Measurements from ENCODE around the gene ECE1. TPM values are rescaled to one million over a fixed set of nuclear protein-coding genes. Genes with fewer than 3 reads are reported as not detected.

The ECE1 gene
- total and polyA plus RNA-seq, 9 of the 15 experiments (the other 6 are each of a cell fraction or from before 2014, with no cell fraction given) = 0.56 to 34.8 (median 11.0) TPM

DNA sequence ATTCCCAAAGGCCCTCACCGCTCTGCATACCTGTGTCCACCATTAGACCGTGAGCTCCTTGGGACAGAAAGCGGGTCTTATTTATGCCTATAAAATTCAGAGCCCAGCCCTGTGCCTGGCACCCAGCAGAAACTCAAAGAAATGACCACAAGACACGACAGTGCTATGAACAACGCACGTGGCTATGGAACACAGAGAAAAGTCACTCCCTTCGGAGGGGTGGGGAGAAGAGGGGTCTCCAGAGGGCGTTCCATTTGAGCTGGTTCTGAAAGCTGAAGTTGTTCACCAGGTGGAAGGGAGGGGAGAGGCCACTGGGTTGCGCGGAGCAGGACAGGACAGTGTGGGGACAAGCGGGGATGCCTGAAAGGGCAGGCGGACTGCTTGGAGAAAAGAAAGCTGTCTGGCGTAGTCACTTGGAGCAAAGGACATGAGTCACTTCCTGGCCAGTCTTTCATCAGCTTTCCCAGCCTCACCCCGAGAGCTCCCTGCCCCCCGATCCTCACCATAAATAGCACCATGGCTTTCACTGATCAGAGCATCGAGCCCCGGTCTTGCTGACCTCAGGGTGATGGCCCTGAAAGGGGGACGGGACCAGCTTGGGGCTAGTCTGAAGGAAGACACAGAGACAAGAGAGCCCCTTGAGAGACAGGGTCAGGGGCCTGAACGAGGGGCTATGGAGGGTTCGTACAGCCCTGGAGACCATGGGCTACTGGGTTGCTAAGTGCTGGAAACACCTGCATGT lies 28.5 kb downstream of the ECE1 start (continued):
- TF ChIP-seq, protein P1, sequence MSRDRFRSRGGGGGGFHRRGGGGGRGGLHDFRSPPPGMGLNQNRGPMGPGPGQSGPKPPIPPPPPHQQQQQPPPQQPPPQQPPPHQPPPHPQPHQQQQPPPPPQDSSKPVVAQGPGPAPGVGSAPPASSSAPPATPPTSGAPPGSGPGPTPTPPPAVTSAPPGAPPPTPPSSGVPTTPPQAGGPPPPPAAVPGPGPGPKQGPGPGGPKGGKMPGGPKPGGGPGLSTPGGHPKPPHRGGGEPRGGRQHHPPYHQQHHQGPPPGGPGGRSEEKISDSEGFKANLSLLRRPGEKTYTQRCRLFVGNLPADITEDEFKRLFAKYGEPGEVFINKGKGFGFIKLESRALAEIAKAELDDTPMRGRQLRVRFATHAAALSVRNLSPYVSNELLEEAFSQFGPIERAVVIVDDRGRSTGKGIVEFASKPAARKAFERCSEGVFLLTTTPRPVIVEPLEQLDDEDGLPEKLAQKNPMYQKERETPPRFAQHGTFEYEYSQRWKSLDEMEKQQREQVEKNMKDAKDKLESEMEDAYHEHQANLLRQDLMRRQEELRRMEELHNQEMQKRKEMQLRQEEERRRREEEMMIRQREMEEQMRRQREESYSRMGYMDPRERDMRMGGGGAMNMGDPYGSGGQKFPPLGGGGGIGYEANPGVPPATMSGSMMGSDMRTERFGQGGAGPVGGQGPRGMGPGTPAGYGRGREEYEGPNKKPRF (IDR thresholded peaks at IDR 0.05; ENCODE audit: low read depth, low read length) = no peak
- TF ChIP-seq PRMT5 (CRISPR knock-in tag; IDR thresholded peaks at IDR 0.05) (no peak), RAD21 (CRISPR knock-in tag; conservative IDR thresholded peaks at IDR 0.05 in 1 of 2, IDR thresholded peaks at IDR 0.05 in 1 of 2) (peak in 1 of 2 experiments; percentile 25; a peak in 1 of 4 replicates), POLR2G (IDR thresholded peaks at IDR 0.05; ENCODE audit: low read depth, low read length) (peak; percentile 72), SETDB1 (IDR thresholded peaks at IDR 0.05; ENCODE audit: low read length) (no peak), RBM39 (optimal IDR thresholded peaks at IDR 0.05; ENCODE audit: low read depth, low read length) (no peak), NFRKB (IDR thresholded peaks at IDR 0.05; ENCODE audit: low read depth) (peak; percentile 81), ZC3H4 (CRISPR knock-in tag; IDR thresholded peaks at IDR 0.05; ENCODE audit: borderline replicate concordance) (no peak; the same call in 1 of the 2 replicates), LCOR (CRISPR knock-in tag; IDR thresholded peaks at IDR 0.05) (peak; percentile 76; the same call in 1 of the 2 replicates), ADNP (tag; IDR thresholded peaks at IDR 0.05) (no peak), ZNF354B (CRISPR knock-in tag; IDR thresholded peaks at IDR 0.05) (no peak), TRIM24 (IDR thresholded peaks at IDR 0.05) (peak; percentile 60 to 78; a peak in 3 of 4 replicates), FOXK2 (conservative IDR thresholded peaks at IDR 0.05 in 1 of 2, IDR thresholded peaks at IDR 0.05 in 1 of 2; ENCODE audit: low read depth in 2 of 2) (peak in 1 of 2 experiments; percentile 21; a peak in 1 of 4 replicates), FOXP1 (CRISPR knock-in tag; IDR thresholded peaks at IDR 0.05) (peak; percentile 82), POLR2A (conservative IDR thresholded peaks at IDR 0.05) (peak; percentile 73)
- TF ChIP-seq, protein P2, sequence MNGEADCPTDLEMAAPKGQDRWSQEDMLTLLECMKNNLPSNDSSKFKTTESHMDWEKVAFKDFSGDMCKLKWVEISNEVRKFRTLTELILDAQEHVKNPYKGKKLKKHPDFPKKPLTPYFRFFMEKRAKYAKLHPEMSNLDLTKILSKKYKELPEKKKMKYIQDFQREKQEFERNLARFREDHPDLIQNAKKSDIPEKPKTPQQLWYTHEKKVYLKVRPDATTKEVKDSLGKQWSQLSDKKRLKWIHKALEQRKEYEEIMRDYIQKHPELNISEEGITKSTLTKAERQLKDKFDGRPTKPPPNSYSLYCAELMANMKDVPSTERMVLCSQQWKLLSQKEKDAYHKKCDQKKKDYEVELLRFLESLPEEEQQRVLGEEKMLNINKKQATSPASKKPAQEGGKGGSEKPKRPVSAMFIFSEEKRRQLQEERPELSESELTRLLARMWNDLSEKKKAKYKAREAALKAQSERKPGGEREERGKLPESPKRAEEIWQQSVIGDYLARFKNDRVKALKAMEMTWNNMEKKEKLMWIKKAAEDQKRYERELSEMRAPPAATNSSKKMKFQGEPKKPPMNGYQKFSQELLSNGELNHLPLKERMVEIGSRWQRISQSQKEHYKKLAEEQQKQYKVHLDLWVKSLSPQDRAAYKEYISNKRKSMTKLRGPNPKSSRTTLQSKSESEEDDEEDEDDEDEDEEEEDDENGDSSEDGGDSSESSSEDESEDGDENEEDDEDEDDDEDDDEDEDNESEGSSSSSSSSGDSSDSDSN (IDR thresholded peaks at IDR 0.05; ENCODE audit: borderline replicate concordance in 1 of 2, low read depth in 2 of 2, low read length in 2 of 2) = no peak
- TF ChIP-seq, protein P3, sequence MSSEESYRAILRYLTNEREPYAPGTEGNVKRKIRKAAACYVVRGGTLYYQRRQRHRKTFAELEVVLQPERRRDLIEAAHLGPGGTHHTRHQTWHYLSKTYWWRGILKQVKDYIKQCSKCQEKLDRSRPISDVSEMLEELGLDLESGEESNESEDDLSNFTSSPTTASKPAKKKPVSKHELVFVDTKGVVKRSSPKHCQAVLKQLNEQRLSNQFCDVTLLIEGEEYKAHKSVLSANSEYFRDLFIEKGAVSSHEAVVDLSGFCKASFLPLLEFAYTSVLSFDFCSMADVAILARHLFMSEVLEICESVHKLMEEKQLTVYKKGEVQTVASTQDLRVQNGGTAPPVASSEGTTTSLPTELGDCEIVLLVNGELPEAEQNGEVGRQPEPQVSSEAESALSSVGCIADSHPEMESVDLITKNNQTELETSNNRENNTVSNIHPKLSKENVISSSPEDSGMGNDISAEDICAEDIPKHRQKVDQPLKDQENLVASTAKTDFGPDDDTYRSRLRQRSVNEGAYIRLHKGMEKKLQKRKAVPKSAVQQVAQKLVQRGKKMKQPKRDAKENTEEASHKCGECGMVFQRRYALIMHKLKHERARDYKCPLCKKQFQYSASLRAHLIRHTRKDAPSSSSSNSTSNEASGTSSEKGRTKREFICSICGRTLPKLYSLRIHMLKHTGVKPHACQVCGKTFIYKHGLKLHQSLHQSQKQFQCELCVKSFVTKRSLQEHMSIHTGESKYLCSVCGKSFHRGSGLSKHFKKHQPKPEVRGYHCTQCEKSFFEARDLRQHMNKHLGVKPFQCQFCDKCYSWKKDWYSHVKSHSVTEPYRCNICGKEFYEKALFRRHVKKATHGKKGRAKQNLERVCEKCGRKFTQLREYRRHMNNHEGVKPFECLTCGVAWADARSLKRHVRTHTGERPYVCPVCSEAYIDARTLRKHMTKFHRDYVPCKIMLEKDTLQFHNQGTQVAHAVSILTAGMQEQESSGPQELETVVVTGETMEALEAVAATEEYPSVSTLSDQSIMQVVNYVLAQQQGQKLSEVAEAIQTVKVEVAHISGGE (CRISPR knock-in tag; IDR thresholded peaks at IDR 0.05) = no peak
- TF ChIP-seq, protein P4, sequence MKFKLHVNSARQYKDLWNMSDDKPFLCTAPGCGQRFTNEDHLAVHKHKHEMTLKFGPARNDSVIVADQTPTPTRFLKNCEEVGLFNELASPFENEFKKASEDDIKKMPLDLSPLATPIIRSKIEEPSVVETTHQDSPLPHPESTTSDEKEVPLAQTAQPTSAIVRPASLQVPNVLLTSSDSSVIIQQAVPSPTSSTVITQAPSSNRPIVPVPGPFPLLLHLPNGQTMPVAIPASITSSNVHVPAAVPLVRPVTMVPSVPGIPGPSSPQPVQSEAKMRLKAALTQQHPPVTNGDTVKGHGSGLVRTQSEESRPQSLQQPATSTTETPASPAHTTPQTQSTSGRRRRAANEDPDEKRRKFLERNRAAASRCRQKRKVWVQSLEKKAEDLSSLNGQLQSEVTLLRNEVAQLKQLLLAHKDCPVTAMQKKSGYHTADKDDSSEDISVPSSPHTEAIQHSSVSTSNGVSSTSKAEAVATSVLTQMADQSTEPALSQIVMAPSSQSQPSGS (CRISPR knock-in tag; IDR thresholded peaks at IDR 0.05) = no peak
